GOT3 (cell line): ENCODE measurements around the gene SLC16A13.

Experiments
- DNase-seq: peaks from one replicate; lab custom pipeline; 2025; ENCODE audit warnings: mixed read lengths; lab: John Stamatoyannopoulos, UW

The SLC16A13 gene

GRCh38 chr17:7014261-7014994 is 21.4 kb upstream of the SLC16A13 start:
- peak; percentile 93 for DNase-seq

GRCh38 chr17:7014995-7015958 is 20.5 kb upstream of the SLC16A13 start:
- no peak for DNase-seq

DNA sequence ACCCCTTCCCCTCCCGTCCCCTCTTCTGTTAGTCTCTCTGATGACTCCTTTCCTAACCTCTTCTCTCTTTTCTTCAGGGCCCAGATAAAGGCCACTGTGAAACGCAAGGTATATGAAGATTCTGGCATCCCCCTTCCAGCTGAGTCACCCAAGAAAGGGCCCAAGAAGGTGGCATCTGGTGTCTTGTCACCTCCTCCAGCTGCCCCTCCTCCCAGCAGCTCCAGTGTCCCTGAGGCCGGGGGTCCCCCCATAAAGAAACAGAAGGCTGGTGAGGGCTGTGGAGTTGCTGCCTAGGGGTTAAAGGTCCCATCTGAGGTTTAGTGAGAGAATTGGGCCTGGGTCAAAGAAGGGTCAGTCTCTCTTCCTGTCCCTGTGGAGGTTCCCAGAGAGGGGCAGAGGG is 19.4 kb upstream of the SLC16A13 start:
- no peak for DNase-seq

DNA sequence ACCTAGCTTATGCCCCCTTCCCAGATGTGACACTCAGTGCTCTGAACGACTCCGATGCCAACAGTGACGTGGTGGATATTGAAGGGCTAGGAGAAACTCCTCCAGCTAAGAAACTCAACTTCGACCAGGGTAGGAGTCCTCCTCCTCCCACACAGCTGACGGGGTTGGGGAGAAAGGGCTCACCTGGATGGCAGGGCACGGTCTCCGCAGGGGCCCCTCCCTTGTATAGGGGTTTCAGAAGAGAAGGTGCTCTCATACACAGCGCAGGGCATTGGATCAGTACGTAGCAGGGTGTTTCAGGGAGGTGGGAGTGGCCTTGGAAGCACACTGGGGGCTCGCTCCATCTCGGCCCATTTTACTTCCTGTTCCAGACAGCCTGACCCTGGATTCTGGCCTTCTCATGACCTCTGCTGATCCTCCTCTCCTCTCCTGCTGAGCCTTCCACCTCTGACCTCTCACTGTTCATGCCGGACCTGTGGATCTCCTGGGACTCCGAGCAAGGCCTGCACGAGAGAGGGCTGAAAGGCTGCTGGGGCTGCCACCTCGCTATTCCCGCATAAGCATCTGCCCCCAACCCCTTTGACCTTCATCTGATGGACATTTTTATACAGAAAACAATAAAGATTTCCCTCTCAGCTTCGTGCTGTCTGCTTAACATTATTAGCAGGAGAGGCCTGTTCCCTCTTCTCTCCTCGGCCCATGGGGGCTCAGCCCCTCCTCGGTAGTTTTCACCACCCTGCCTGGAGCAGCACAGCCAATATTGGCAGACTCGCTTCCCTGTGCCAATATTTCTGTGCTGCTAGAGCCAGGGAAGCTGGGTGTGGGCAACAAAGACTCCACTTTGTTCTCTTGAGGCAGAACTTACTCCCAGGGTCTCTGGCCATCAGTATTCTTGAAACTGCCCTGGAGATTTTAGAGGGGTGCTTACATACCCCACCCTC is 18.7 kb upstream of the SLC16A13 start:
- DNase-seq, result no peak

DNA sequence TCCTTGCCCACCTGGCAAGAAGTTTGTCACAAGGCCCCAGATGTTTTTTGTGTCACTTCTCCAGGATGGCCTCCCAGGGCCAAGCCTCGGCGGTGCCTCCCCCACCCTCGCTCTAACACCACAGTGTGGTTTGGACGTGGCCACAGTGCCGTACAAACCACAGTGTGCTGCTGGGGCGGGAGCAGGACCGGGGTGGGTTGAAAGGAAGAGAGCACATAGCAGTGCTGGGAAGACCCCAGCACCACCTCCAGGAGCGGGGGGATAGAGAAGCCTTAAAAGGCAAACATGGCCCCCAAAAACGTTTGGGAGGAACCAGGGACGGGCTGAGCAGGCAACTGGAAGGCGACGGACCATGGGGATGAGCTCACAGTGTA is 18.0 kb upstream of the SLC16A13 start:
- DNase-seq, result no peak

DNA sequence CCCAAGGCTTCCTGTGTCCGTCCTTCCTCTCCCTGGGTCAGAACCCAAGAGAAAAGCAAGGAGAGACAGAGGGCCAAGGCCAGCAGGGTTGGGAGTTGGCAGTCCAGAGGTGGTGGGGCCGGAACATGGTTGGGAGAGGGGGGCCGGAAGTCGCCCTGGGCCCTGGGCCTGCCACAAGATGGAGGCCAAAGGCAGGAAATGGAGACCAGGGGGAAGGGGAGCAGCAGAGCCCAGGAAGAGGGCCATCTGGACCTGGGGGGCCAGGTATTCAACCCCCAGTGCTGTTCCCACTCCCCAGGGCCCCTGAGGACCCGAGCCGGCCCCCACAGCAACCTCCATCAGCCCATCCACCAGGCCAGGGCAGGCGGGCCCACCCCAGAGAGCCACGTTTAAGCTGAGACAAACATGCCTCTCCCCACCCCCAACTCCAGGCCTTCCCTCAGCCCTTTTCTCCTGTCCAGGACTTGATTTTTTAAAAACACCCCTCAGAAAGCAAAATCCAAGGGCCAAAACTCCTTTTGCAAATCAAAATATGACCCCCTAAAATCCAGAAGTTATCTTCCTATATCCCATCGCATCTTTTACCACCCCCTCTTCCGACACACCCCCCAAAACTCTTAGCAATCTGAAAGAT is 17.4 kb upstream of the SLC16A13 start:
- DNase-seq, result no peak

- no peak for DNase-seq
Measured at GRCh38 chr17:7019367-7019766, 16.4 kb upstream of the SLC16A13 start.

DNA sequence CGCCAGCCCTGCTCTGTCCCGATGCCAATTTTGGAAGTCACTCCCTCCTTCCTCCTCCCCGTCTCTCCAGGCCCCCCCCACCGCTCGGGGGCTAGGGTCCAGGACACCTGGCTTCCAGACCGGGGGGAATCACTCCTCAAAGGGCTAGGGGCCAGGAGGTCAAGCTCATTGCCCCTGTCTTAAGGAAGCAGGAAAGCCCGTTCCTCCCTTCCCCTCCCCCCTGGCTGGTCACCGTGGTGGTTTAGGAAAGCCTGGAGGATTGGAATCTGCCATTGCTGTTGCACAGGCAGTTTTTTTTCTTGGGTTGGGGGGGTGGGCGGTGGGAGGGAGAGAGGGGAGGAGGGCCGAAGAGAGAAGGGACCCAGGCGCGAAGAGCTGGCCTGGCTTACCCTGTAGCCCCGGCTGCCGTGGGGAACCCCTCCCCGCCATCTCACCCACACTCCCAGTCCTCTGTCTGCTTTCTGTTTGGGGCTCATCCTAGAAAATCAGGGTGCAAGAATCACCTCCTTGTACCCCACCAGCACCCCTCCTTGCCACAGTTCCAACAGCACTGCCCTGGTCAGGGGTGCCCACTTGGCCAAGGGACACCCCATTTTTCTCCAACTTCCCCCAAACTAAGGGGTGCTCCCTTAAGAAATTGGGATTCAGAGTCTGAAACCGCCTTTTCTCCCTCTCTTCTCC is 15.8 kb upstream of the SLC16A13 start:
- DNase-seq, result no peak

DNA sequence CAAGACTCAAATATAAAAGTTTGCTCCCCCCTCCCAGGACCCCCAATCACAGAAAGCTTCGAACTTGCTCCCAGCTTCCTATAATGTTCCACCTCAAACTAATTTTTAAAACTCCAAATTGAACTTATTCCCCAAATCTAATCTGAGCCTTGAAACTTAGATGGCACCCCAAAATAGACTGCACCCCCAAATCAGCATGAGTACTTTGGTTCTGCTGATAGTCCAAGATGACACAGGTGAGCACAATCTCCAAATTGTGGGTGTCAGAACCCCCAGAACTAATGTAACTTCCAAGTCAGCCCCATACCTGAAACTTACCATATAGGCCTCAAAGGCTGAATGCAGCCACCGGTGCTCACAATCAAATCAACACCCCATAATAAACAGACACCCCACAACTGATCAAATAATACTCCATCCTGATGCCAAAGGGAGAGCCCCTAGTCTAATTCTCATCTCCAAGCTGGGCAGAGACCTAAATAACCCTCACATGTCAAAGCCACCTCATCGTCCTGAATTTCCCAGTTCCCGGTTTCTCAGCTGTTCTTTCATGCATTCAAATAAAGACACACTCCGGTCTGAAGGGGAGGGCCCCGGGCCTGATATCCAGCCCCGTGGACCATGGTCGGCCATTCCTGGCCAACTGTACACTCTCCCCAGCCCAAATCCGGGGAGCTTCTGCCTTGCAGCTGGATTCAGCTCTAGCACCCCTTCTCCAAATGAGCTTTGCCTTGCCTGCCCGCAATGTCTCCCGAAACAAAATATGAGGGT is 14.7 kb upstream of the SLC16A13 start:
- DNase-seq, result no peak

DNA sequence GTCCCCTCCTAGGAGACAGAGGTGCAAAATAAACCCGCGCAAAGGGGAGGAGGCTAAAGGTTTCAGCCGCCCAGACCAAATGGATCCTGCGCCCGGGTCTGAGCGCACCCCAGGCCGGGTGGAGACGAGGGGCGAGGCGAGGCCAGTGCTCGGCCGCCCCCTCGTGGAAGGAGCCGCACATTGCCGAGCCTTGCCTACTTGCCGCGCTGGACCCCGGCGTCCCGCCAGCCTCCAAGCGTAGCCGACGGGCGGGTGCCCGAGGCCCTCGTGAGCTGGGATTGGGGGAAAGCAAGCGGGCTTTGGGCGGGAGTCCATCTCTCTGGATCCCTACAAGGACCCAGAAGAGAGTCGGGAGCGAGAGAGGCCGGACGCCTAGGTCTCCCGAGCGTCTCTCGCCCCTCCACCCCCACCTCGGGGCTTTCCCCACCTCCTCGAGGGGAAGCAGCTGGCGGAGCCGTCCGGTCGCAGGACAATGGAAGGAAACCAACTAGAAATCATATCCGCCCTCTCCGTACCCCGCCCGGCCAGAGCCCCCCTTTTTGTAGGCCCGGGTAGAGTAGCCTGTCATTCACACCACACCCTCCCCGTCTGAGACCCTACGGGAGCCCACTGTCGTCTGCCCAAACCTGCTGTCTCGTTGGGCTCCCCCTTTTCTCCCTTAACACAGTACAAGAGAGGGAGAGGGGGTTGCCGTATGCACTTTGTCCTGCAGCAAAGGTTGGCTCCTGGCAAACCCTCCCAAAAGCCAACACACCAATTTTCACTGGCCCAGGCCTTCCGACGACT is 13.6 kb upstream of the SLC16A13 start:
- DNase-seq, result peak; percentile 42

- no peak for DNase-seq
Measured at GRCh38 chr17:7022781-7023571, 12.8 kb upstream of the SLC16A13 start, which contains the start of gene BCL6B. TSS of gene BCL6B (plus strand) at chr17:7023050. CDS start at chr17:7023672, 622 bp downstream.

DNA sequence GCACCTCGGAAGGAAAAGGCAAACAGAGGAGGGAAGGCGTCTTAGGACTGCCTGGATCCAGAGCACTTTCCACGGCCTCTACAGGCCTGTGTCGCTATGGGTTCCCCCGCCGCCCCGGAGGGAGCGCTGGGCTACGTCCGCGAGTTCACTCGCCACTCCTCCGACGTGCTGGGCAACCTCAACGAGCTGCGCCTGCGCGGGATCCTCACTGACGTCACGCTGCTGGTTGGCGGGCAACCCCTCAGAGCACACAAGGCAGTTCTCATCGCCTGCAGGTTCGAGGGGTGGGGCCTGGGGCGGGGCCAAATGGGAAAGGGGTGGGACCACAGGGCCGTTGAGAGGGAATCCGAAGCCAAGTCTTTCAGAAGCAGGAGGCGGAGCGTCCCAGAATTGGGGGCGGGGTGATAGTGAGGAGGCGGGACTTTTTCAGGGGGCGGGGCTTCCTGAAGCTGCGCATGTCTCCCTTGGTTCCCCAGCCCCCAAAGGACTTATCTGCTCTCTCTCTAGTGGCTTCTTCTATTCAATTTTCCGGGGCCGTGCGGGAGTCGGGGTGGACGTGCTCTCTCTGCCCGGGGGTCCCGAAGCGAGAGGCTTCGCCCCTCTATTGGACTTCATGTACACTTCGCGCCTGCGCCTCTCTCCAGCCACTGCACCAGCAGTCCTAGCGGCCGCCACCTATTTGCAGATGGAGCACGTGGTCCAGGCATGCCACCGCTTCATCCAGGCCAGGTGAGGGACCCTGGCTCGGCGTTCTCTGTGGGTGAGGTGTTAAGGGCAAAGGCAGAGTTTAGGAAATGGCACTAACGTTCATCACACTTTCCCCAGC is 12.0 kb upstream of the SLC16A13 start:
- DNase-seq, result peak; percentile 81

GRCh38 chr17:7024402-7024785 is 11.4 kb upstream of the SLC16A13 start:
- DNase-seq, result no peak

DNA sequence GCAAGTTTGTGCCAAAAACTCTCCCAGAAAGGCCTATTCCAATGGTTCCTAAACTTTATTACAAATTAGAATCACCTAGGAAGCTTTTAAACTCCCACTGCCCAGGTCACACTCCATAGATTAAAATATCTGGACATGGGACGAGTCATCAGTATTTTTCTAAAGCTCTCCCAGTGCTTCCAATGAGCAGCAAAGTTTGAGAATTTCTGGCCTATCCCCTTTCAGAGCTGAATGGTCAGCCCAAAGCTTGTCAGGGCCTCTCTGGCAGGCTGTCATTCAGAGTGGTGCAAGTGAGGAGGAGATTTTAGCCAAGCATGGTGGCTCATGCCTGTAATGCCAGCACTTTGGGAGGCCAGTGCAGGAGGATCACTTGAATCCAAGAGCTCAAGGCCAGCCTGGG is 10.6 kb upstream of the SLC16A13 start:
- DNase-seq, result no peak

GRCh38 chr17:7026471-7027115 is 9.2 kb upstream of the SLC16A13 start:
- DNase-seq, result no peak

- no peak for DNase-seq
Measured at GRCh38 chr17:7027335-7027734, 8.5 kb upstream of the SLC16A13 start.

DNA sequence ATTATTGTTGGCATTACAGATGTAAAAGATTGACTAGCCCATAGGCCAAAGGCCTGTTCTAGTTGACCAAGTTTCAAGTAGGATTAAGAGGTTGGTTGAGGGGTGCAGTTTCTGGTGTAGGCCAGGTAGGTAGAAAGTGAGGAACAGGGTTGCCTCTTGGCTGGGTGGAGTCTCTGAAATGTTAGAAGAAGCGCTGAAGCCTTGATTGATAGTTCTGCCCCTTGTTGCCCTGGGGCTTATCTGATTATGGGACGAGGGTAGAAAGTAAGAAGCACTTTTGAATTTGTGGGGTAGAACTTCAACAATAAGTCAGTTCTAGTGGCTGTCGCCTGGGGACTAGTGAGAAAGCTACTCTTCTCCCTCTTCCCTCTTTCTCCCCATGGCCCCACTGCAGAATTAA is 6.7 kb upstream of the SLC16A13 start:
- no peak for DNase-seq
